AG09309 (cell line): ENCODE results near the gene C14orf132.

ENCODE experiments used
- DNase-seq: peaks from one replicate; pipeline ENCODE4 v3.0.0-alpha.2; 2010; ENCODE audit warnings: low read depth
- H3K4me3 ChIP-seq: 2 replicates; pipeline ENCODE4 v1.5.1; 2011; ENCODE audit warnings: mild to moderate bottlenecking, low read depth, low read length, moderate library complexity; ENCODE audit not compliant: control insufficient read depth
- CTCF ChIP-seq: IDR thresholded peaks from 2 replicates; pipeline ENCODE4 v1.5.1; 2011; ENCODE audit warnings: mild to moderate bottlenecking, low read depth, low read length, inconsistent platforms; ENCODE audit not compliant: insufficient read depth, control insufficient read depth; ENCODE audit errors: missing control alignments

C14orf132 gene

GRCh38 chr14:96139879-96140278 is 100.7 kb downstream of the C14orf132 start:
- no peak for TF ChIP-seq CTCF
- no peak for DNase-seq
- no peak overlapping the region for H3K4me3 ChIP-seq

DNA sequence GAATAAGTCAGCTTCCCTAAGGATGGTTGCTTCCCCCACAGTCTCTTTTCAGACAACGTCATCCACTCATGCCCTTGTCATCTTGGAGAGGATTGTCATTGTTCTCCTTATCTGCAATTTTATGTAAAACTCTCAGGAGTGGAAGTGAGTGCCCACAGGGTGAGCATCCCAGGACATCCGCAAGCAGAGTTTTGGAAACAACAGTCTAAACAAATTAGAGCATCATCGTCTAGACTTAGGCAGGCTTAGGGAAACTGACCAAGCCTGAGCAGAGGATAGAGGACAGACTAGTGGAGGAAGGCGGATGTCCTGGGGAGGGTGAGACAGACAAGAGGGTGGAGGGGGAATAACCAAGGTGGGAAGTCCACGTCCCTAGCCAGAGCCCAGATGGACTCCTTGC is 101.8 kb downstream of the C14orf132 start:
- no peak overlapping the region for H3K4me3 ChIP-seq
- no peak for DNase-seq
- TF ChIP-seq CTCF: no peak
